SK-N-SH treated with all-trans-retinoic acid at 6 μM for 48 hours (cell line): ENCODE data around the gene RPS6KA1.

ENCODE experiments used
- BACH2 ChIP-seq: fragments of 250-450 bp; sonication (Bioruptor Pico); IDR thresholded peaks from 2 replicates; pipeline ENCODE4 v1.9.0; 2021; ENCODE audit warnings: mild to moderate bottlenecking, borderline replicate concordance
- GLIS3 ChIP-seq: fragments of 250-450 bp; sonication (Bioruptor Pico); IDR thresholded peaks from 2 replicates; pipeline ENCODE4 v1.5.0; 2020; ENCODE audit warnings: mild to moderate bottlenecking, moderate library complexity
- TOX ChIP-seq: fragments of 250-450 bp; sonication (Bioruptor Pico); IDR thresholded peaks from 2 replicates; pipeline ENCODE4 v1.8.0; 2021; ENCODE audit warnings: mild to moderate bottlenecking, moderate library complexity, borderline replicate concordance
- ZFP30 ChIP-seq: fragments of 450-650 bp; formaldehyde crosslinking; IDR thresholded peaks from 2 replicates; pipeline ENCODE4 v1.5.0; 2022; ENCODE audit warnings: mild to moderate bottlenecking, moderate library complexity

- TF ChIP-seq GLIS3 (no peak), BACH2 (CRISPR knock-in tag) (no peak), TOX (CRISPR knock-in tag) (no peak), ZFP30 (CRISPR knock-in tag) (no peak)
These were observed 30.8 kb downstream of the RPS6KA1 start for GRCh38 chr1:26560403-26560780.
